Mucosa of rectum (tissue), 2 donors: ENCODE measurements around the gene PACRG.

ENCODE experiments used
- H3K27ac ChIP-seq, 2 donors: one replicate each; pipeline ENCODE4 v1.7.0; 2013; ENCODE audit warnings: inconsistent platforms in 2 of 2, low read depth in 2 of 2, low read length in 2 of 2
- H3K27me3 ChIP-seq, 2 donors: one replicate each; pipeline ENCODE4 v1.7.0; 2013; ENCODE audit warnings: low read length in 2 of 2; ENCODE audit not compliant: control insufficient read depth in 2 of 2, insufficient read depth in 2 of 2
- H3K36me3 ChIP-seq, 2 donors: one replicate each; pipeline ENCODE4 v1.7.0; 2013; ENCODE audit warnings: low read length in 2 of 2; ENCODE audit not compliant: control insufficient read depth in 2 of 2, insufficient read depth in 2 of 2
- H3K4me1 ChIP-seq, 2 donors: one replicate each; pipeline ENCODE4 v1.7.0; 2013; ENCODE audit warnings: low read length in 2 of 2, mild to moderate bottlenecking in 1 of 2; ENCODE audit not compliant: control insufficient read depth in 2 of 2, insufficient read depth in 2 of 2
- H3K4me3 ChIP-seq, 2 donors: one replicate each; pipeline ENCODE4 v1.7.0; 2013; ENCODE audit warnings: low read length in 2 of 2
- H3K9ac ChIP-seq, 2 donors: one replicate each; pipeline ENCODE4 v1.7.0; 2013; ENCODE audit warnings: low read length in 2 of 2, low read depth in 1 of 2, mild to moderate bottlenecking in 1 of 2
- H3K9me3 ChIP-seq, 2 donors: one replicate each; pipeline ENCODE4 v1.7.0; 2013; ENCODE audit warnings: low read length in 2 of 2; ENCODE audit not compliant: control insufficient read depth in 2 of 2
- donor health status: healthy.
- donor health status: Normal muscosa, but diverticular disease.

PACRG gene

GRCh38 chr6:163301726-163302635 is 574.2 kb downstream of the PACRG start:
- Histone ChIP-seq H3K27ac (no peak overlapping the region), H3K4me1 (no peaks in the 10 kb centered on the region), H3K9me3 (no peaks in the 10 kb centered on the region), H3K9ac (no peak overlapping the region), H3K27me3 (no peaks in the 10 kb centered on the region), H3K4me3 (no peak overlapping the region), H3K36me3 (no peaks in the 10 kb centered on the region)

GRCh38 chr6:163302747-163303146 is 575.0 kb downstream of the PACRG start:
- Histone ChIP-seq H3K4me3 (no peak overlapping the region), H3K4me1 (no peaks in the 10 kb centered on the region), H3K27me3 (no peaks in the 10 kb centered on the region), H3K9ac (no peak overlapping the region), H3K36me3 (no peaks in the 10 kb centered on the region), H3K9me3 (no peaks in the 10 kb centered on the region), H3K27ac (no peak overlapping the region)

DNA sequence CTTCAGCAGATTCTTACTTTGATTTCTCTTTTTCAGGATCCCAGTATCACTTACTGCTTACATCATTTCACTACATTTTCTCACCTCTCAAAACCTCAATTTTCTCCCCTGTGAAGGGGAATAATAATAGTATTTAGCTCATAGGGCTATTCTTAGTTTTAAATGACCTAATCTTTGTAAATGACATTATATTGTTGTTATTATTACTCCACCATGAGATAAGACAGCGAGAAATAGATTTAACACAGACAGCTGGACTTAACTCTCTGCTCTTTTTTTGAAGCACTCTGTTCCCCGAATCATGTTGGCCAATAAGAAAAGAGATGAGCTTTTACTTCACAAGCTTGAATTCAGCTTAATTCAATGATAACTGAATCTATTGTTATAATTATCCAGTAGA is 578.2 kb downstream of the PACRG start:
- Histone ChIP-seq H3K4me1 (no peaks in the 10 kb centered on the region), H3K27ac (no peak overlapping the region), H3K9ac (no peak overlapping the region), H3K27me3 (no peaks in the 10 kb centered on the region), H3K4me3 (no peak overlapping the region), H3K9me3 (no peaks in the 10 kb centered on the region), H3K36me3 (no peaks in the 10 kb centered on the region)

DNA sequence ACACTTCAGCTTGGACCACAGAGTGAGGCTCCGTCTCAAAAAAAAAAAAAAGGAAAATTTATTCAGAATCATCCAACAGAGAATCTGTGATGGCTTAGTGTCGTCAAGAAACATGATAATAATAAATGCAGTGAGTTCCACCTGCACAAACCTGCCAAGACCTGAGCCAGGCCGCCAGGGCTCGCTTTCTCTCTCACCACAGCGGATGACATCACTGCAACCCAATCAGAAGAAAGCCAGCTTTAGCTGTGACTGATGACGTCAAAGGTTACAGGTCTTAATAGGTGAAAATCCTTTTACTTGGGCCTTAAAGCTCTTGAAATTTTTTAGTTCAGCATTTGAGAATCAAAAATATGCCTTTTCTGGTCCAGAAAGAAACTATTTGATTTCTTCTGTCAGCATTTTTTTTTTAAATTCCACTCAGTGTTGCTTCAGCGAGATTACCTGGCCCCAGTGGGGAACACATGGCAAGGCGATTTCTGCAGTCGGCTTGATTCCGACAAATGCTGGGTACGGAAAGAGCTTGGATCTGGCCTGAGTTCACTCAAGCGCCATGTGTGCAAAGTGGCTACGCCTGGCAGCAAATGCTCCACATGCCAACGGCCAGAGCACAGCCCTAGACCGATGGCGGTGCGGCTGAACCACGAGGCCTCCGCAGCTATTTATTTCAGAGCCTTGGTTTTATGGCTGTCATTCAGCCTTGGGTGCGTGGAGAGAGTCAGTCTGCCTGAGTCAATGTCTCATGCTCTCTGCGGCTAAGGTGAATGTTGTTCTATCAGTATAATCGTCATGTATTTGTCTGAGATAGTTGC is 581.1 kb downstream of the PACRG start:
- no peak overlapping the region for H3K9ac ChIP-seq
- no peak overlapping the region for H3K27ac ChIP-seq
- no peaks in the 10 kb centered on the region for H3K36me3 ChIP-seq
- H3K9me3 ChIP-seq: no peaks in the 10 kb centered on the region
- H3K4me1 ChIP-seq: no peaks in the 10 kb centered on the region
- no peak overlapping the region for H3K4me3 ChIP-seq
- no peaks in the 10 kb centered on the region for H3K27me3 ChIP-seq

- no peak overlapping the region for H3K27ac ChIP-seq
- H3K9ac ChIP-seq: no peak overlapping the region
- no peaks in the 10 kb centered on the region for H3K36me3 ChIP-seq
- no peaks in the 10 kb centered on the region for H3K27me3 ChIP-seq
- H3K9me3 ChIP-seq: no peaks in the 10 kb centered on the region
- no peaks in the 10 kb centered on the region for H3K4me1 ChIP-seq
- no peak overlapping the region for H3K4me3 ChIP-seq
Observed at GRCh38 chr6:163309491-163310026, 581.8 kb downstream of the PACRG start.

DNA sequence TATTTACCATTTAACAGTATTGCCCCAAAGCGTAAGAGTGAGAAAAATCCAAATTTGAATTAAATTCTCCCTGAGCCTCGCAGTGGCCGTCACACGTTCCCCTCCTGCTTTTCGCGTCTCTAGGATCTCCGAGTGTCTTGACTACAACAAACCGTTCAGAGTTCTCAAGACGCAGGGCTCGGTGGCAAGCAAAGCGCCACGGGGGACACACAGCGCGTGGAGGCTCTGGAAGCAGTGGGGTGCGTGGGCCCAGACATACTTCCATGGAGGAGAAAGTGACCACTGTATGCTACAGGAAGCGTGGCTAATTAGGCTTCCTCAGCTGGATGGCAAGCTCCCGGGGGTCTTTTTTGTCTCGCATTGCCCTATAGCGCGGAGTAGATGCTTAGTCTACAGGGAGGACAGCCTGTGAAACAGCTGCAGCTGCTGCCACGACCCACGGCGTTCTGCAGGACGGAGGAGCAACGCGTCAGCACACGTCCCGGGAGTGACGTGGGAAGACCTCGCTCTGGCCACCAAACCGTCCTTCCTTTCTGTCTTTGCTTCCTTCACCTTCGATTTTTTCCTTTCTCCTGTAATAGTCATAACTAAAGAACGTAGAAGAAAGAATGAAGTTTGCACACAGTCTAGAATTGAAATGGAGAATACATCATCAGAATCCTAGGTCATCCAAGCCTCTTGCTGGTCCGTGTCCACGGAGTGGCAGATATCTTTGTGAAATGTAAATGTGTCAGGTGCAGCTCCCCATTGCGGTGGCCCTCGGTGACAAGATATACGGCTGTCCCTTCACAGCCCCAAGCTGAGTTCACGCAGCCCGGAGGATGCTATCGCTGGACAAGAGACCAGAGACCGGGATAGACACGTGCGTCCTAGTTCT is 582.6 kb downstream of the PACRG start:
- Histone ChIP-seq H3K9ac (no peak overlapping the region), H3K36me3 (no peaks in the 10 kb centered on the region), H3K9me3 (no peaks in the 10 kb centered on the region), H3K27ac (no peak overlapping the region), H3K27me3 (no peaks in the 10 kb centered on the region), H3K4me1 (no peaks in the 10 kb centered on the region), H3K4me3 (no peak overlapping the region)

GRCh38 chr6:163310973-163311383 is 583.2 kb downstream of the PACRG start:
- no peak overlapping the region for H3K27ac ChIP-seq

GRCh38 chr6:163311830-163312229 is 584.1 kb downstream of the PACRG start:
- Histone ChIP-seq H3K4me1 (no peaks in the 10 kb centered on the region), H3K9ac (no peak overlapping the region), H3K27ac (no peak overlapping the region), H3K27me3 (no peaks in the 10 kb centered on the region), H3K9me3 (no peaks in the 10 kb centered on the region), H3K36me3 (no peaks in the 10 kb centered on the region), H3K4me3 (no peak overlapping the region)

More at GRCh38 chr6:163310973-163311383, 583.2 kb downstream of the PACRG start:
- H3K4me3 ChIP-seq: no peak overlapping the region
- H3K9ac ChIP-seq: no peak overlapping the region
- H3K4me1 ChIP-seq: no peaks in the 10 kb centered on the region
- no peaks in the 10 kb centered on the region for H3K9me3 ChIP-seq
- no peaks in the 10 kb centered on the region for H3K36me3 ChIP-seq
- no peaks in the 10 kb centered on the region for H3K27me3 ChIP-seq

- no peak overlapping the region for H3K9ac ChIP-seq
- H3K27ac ChIP-seq: no peak overlapping the region
- H3K4me1 ChIP-seq: no peaks in the 10 kb centered on the region
- no peaks in the 10 kb centered on the region for H3K27me3 ChIP-seq
- no peak overlapping the region for H3K4me3 ChIP-seq
- no peaks in the 10 kb centered on the region for H3K36me3 ChIP-seq
- H3K9me3 ChIP-seq: no peaks in the 10 kb centered on the region
Observed at GRCh38 chr6:163313566-163313965, 585.8 kb downstream of the PACRG start.
